Ascending aorta (tissue), 2 donors: ENCODE measurements around the gene TEX51. TPM values are rescaled to one million over a fixed set of nuclear protein-coding genes. Genes with fewer than 3 reads are reported as not detected.

ENCODE experiments used
- DNase-seq, 2 donors: peaks; one replicate each; pipeline ENCODE4 v3.0.0-alpha.2; 2019; ENCODE audit warnings: low spot score in 2 of 2
- H3K27ac ChIP-seq, 2 donors: fragments of 200-600 bp; sonication (generic); one replicate each; pipeline ENCODE4 v1.5.1; 2016 to 2017; ENCODE audit warnings: mild to moderate bottlenecking in 1 of 2
- H3K27me3 ChIP-seq: fragments of 200-600 bp; sonication (generic); one replicate; pipeline ENCODE4 v1.5.1; 2017
- H3K36me3 ChIP-seq, 2 donors: fragments of 200-600 bp; sonication (generic); one replicate each; pipeline ENCODE4 v1.5.1; 2016
- H3K4me1 ChIP-seq, 2 donors: fragments of 200-600 bp; sonication (generic); one replicate each; pipeline ENCODE4 v1.5.1; 2016 to 2017; ENCODE audit warnings: mild to moderate bottlenecking in 1 of 2
- H3K4me3 ChIP-seq, 2 donors: fragments of 200-600 bp; sonication (generic); one replicate each; pipeline ENCODE4 v1.5.1; 2016 to 2017; ENCODE audit warnings: mild to moderate bottlenecking in 1 of 2
- H3K9me3 ChIP-seq, 2 donors: fragments of 200-600 bp; sonication (generic); one replicate each; pipeline ENCODE4 v1.5.1; 2016
- intact Hi-C: fragments of 100-400 bp; cut with DNase I; formaldehyde crosslinking; loops from one replicate; pipeline ENCODE4 v1.15.1; 2023
- total RNA-seq: library from RNA; depleted of rRNA; stranded (reverse); fragments of >200 nt; gene quantifications from one replicate; pipeline ENCODE4 v1.1.0, GENCODE V29; 2016
- TF ChIP-seq, protein P1 (sequence below), 3 experiments: fragments of 200-600 bp in 2 of 3; fragments of 450-650 bp in 1 of 3; sonication (generic) in 2 of 3; IDR thresholded peaks; one replicate each; pipeline ENCODE4 v1.5.1; 2016 to 2019; ENCODE audit warnings: antibody characterized with exemption in 3 of 3, mild to moderate bottlenecking in 1 of 3, moderate library complexity in 1 of 3

Gene TEX51
- total RNA-seq, 1 donor from 2014 or later = not detected

DNA sequence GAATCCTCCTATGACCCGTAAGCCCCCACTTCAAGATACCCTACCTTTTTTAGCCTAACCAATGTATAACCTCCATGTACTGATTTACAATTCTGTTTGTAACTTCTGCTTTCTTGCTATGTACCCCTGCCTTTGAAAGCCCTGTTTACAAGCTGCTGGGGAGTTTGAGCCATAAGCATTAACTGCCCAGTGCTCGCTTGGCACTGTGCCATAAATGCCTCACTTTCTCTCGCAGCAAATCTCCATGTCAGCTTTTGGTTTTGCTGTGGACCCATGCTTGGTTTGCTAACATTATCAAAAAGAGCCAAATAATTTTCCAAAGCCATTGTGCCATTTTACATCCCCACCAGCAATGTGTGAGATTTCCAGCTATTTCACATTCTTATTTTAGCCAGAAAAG, 51.8 kb downstream of the TEX51 start:
- H3K4me3 ChIP-seq = no peak overlapping the region
- no peaks in the 10 kb centered on the region for H3K27me3 ChIP-seq
- DNase-seq = no peak
- H3K27ac ChIP-seq = no peak overlapping the region
- no peaks in the 10 kb centered on the region for H3K36me3 ChIP-seq
- H3K9me3 ChIP-seq = no peaks in the 10 kb centered on the region
- H3K4me1 ChIP-seq = no peaks in the 10 kb centered on the region
- TF ChIP-seq, protein P1, sequence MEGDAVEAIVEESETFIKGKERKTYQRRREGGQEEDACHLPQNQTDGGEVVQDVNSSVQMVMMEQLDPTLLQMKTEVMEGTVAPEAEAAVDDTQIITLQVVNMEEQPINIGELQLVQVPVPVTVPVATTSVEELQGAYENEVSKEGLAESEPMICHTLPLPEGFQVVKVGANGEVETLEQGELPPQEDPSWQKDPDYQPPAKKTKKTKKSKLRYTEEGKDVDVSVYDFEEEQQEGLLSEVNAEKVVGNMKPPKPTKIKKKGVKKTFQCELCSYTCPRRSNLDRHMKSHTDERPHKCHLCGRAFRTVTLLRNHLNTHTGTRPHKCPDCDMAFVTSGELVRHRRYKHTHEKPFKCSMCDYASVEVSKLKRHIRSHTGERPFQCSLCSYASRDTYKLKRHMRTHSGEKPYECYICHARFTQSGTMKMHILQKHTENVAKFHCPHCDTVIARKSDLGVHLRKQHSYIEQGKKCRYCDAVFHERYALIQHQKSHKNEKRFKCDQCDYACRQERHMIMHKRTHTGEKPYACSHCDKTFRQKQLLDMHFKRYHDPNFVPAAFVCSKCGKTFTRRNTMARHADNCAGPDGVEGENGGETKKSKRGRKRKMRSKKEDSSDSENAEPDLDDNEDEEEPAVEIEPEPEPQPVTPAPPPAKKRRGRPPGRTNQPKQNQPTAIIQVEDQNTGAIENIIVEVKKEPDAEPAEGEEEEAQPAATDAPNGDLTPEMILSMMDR (IDR thresholded peaks at IDR 0.05) = no peak
- intact Hi-C loops = no loop called here

Other genes with a start within 250 kb of the TEX51 start
- 94.7 TPM for gene GYPC, start 242.7 kb upstream of the TEX51 start, total RNA-seq
- 71.6 TPM for gene BIN1, start 208.3 kb downstream of the TEX51 start, total RNA-seq